IMR-90 (cell line): Measurements from ENCODE around the gene NF2. TPM values are rescaled to one million over a fixed set of nuclear protein-coding genes. Genes with fewer than 3 reads are reported as not detected.

Experiments used
- ATAC-seq: fragments of 200-7000 bp; cut with Tn5 transposase; 2 replicates; pipeline ENCODE4 v1.9.1; 2020; ENCODE audit warnings: low read depth, mild to moderate bottlenecking, moderate library complexity
- BruUV-seq: library from RNA; stranded (reverse); fragments of 400-500 nt; replicated peaks from 2 replicates; lab custom pipeline; 2021; lab: Mats Ljungman, UMichigan
- CTCF ChIA-PET: fragments of 300-600 bp; formaldehyde crosslinking; extraction: SDS; loops from one replicate; lab custom pipeline; 2021; ENCODE audit warnings: antibody characterized with exemption; lab: Yijun Ruan, JAX
- POLR2A ChIA-PET: fragments of 300-600 bp; sonication (Branson Sonifier 250); formaldehyde crosslinking; loops from one replicate; lab custom pipeline; 2022; ENCODE audit warnings: antibody characterized with exemption; ENCODE audit not compliant: unreplicated experiment; lab: Charles Lee
- DNase-seq: peaks from one replicate; pipeline ENCODE4 v3.0.0; 2013
- H2AFZ ChIP-seq: replicated peaks from 2 replicates; pipeline ENCODE3; 2013; ENCODE audit warnings: low read length, mild to moderate bottlenecking; ENCODE audit not compliant: poor library complexity
- H2AK5ac ChIP-seq: 2 replicates; pipeline ENCODE4 v1.6.1; 2013; ENCODE audit warnings: low read depth, low read length, inconsistent platforms
- H2AK9ac ChIP-seq: replicated peaks from 2 replicates; pipeline ENCODE3; 2013; ENCODE audit warnings: mild to moderate bottlenecking, low read depth, low read length, moderate library complexity; ENCODE audit not compliant: poor library complexity
- H2BK120ac ChIP-seq: 2 replicates; pipeline ENCODE4 v1.6.1; 2013; ENCODE audit warnings: low read depth, low read length, inconsistent platforms
- H2BK15ac ChIP-seq: 3 replicates; pipeline ENCODE4 v1.6.1; 2013; ENCODE audit warnings: low read depth, low read length, inconsistent platforms
- H2BK20ac ChIP-seq: 2 replicates; pipeline ENCODE4 v1.6.1; 2013; ENCODE audit warnings: low read depth, mild to moderate bottlenecking, inconsistent platforms, low read length, moderate library complexity
- H2BK5ac ChIP-seq: 2 replicates; pipeline ENCODE4 v1.6.1; 2013; ENCODE audit warnings: mild to moderate bottlenecking, low read depth, low read length, inconsistent platforms; ENCODE audit not compliant: poor library complexity, severe bottlenecking
- H3K14ac ChIP-seq: replicated peaks from 2 replicates; pipeline ENCODE4 v1.6.1; 2013; ENCODE audit warnings: low read depth, low read length, inconsistent platforms
- H3K18ac ChIP-seq: 2 replicates; pipeline ENCODE4 v1.6.1; 2013; ENCODE audit warnings: low read depth, low read length, control low read depth
- H3K23ac ChIP-seq: 2 replicates; pipeline ENCODE4 v1.6.1; 2013; ENCODE audit warnings: low read depth, low read length, inconsistent platforms
- H3K27ac ChIP-seq: 2 replicates; pipeline ENCODE4 v1.5.1; 2013; ENCODE audit warnings: mild to moderate bottlenecking, control low read depth, low read length; ENCODE audit not compliant: insufficient read depth
- H3K27me3 ChIP-seq: 2 replicates; pipeline ENCODE4 v1.6.1; 2013; ENCODE audit warnings: low read length; ENCODE audit not compliant: control insufficient read depth, insufficient read depth
- H3K36me3 ChIP-seq: 2 replicates; pipeline ENCODE4 v1.6.1; 2013; ENCODE audit warnings: low read length, mixed read lengths; ENCODE audit not compliant: control insufficient read depth, insufficient read depth
- H3K4ac ChIP-seq: 2 replicates; pipeline ENCODE4 v1.6.1; 2013; ENCODE audit warnings: low read depth, low read length, inconsistent platforms
- H3K4me1 ChIP-seq: 2 replicates; pipeline ENCODE4 v1.6.1; 2013; ENCODE audit warnings: low read length, mixed read lengths; ENCODE audit not compliant: control insufficient read depth, insufficient read depth
- H3K4me2 ChIP-seq: 2 replicates; pipeline ENCODE4 v1.6.1; 2013; ENCODE audit warnings: low read depth, mild to moderate bottlenecking, control low read depth, low read length, moderate library complexity
- H3K4me3 ChIP-seq: 2 replicates; pipeline ENCODE4 v1.5.1; 2013; ENCODE audit warnings: low read depth, mild to moderate bottlenecking, control low read depth, low read length, moderate library complexity; ENCODE audit not compliant: insufficient read depth
- H3K56ac ChIP-seq: 2 replicates; pipeline ENCODE4 v1.6.1; 2013; ENCODE audit warnings: low read length, inconsistent platforms; ENCODE audit not compliant: insufficient read depth; ENCODE audit errors: extremely low read depth
- H3K79me1 ChIP-seq, 2 experiments: 2 replicates each; pipeline ENCODE4 v1.6.1; 2013; ENCODE audit warnings: low read length in 2 of 2, inconsistent platforms in 1 of 2, low read depth in 1 of 2
- H3K9ac ChIP-seq: 2 replicates; pipeline ENCODE4 v1.6.1; 2013; ENCODE audit warnings: low read depth, low read length, control low read depth
- H3K9me1 ChIP-seq: 2 replicates; pipeline ENCODE4 v1.6.1; 2013; ENCODE audit warnings: low read length, inconsistent platforms; ENCODE audit not compliant: insufficient read depth
- H3K9me3 ChIP-seq: 2 replicates; pipeline ENCODE4 v1.6.1; 2013; ENCODE audit warnings: low read length; ENCODE audit not compliant: control insufficient read depth, insufficient read depth
- H4K20me1 ChIP-seq: 2 replicates; pipeline ENCODE4 v1.6.1; 2013; ENCODE audit warnings: low read length, inconsistent platforms; ENCODE audit not compliant: insufficient read depth
- H4K5ac ChIP-seq: 2 replicates; pipeline ENCODE4 v1.6.1; 2013; ENCODE audit warnings: mild to moderate bottlenecking, low read depth, low read length, control low read depth
- H4K8ac ChIP-seq, 2 experiments: 2 replicates each; pipeline ENCODE4 v1.6.1; 2013; ENCODE audit warnings: low read depth in 2 of 2, low read length in 2 of 2, control low read depth in 1 of 2, inconsistent platforms in 1 of 2
- H4K91ac ChIP-seq: 2 replicates; pipeline ENCODE4 v1.6.1; 2013; ENCODE audit warnings: low read depth, low read length, inconsistent platforms; ENCODE audit not compliant: insufficient read depth
- CEBPB ChIP-seq: IDR thresholded peaks from 2 replicates; pipeline ENCODE4 v1.6.1; 2012; ENCODE audit warnings: low read depth, low read length, improper control_type of control experiment
- CHD1 ChIP-seq: IDR thresholded peaks from 2 replicates; pipeline ENCODE4 v1.6.1; 2012; ENCODE audit warnings: low read depth, low read length, improper control_type of control experiment
- ELK1 ChIP-seq: fragments of 150-350 bp; IDR thresholded peaks from 2 replicates; pipeline ENCODE4 v1.6.1; 2016; ENCODE audit warnings: low read depth, mild to moderate bottlenecking, low read length, moderate library complexity, borderline replicate concordance
- FOS ChIP-seq: fragments of 150-350 bp; IDR thresholded peaks from 2 replicates; pipeline ENCODE4 v1.6.1; 2016; ENCODE audit warnings: low read depth, low read length
- MAFK ChIP-seq: IDR thresholded peaks from 2 replicates; pipeline ENCODE4 v1.6.1; 2012; ENCODE audit warnings: low read depth, low read length, improper control_type of control experiment
- MAZ ChIP-seq: IDR thresholded peaks from 2 replicates; pipeline ENCODE4 v1.6.1; 2012; ENCODE audit warnings: low read depth, mild to moderate bottlenecking, low read length, improper control_type of control experiment, moderate library complexity, borderline replicate concordance
- MXI1 ChIP-seq: IDR thresholded peaks from 2 replicates; pipeline ENCODE4 v1.6.1; 2012; ENCODE audit warnings: low read depth, mild to moderate bottlenecking, low read length, moderate library complexity, borderline replicate concordance
- NFE2L2 ChIP-seq: fragments of 150-350 bp; IDR thresholded peaks from 2 replicates; pipeline ENCODE4 v1.6.1; 2016; ENCODE audit warnings: low read depth, mild to moderate bottlenecking, low read length
- POLR2A ChIP-seq: IDR thresholded peaks from 2 replicates; pipeline ENCODE4 v1.6.1; 2012; ENCODE audit warnings: mild to moderate bottlenecking, low read depth, low read length
- RAD21 ChIP-seq: IDR thresholded peaks from 2 replicates; pipeline ENCODE4 v1.6.1; 2012; ENCODE audit warnings: low read length, improper control_type of control experiment
- RCOR1 ChIP-seq: IDR thresholded peaks from 2 replicates; pipeline ENCODE4 v1.6.1; 2012; ENCODE audit warnings: mild to moderate bottlenecking, low read length, improper control_type of control experiment; ENCODE audit not compliant: insufficient replicate concordance
- RFX5 ChIP-seq: IDR thresholded peaks from 2 replicates; pipeline ENCODE4 v1.8.0; 2012; ENCODE audit warnings: low read depth, mild to moderate bottlenecking, low read length, moderate library complexity
- SMC3 ChIP-seq: fragments of 150-350 bp; IDR thresholded peaks from 2 replicates; pipeline ENCODE4 v1.6.1; 2016; ENCODE audit warnings: low read depth, mild to moderate bottlenecking, antibody characterized with exemption, low read length, moderate library complexity
- WGBS, 2 experiments: methylation state at CpG; one replicate each; pipeline versions ENCODE4 v1.1.5 to v1.1.7; 2013; ENCODE audit warnings: missing lambda C conversion rate in 2 of 2; ENCODE audit not compliant: insufficient read length in 1 of 2; ENCODE audit errors: extremely low coverage in 2 of 2; 5-methylcytosine and 5-hydroxymethylcytosine counted together
- dilution Hi-C: fragments of 300-500 bp; cut with HindIII; formaldehyde crosslinking; loops from one replicate; pipeline ENCODE4 v1.14.3; 2018; ENCODE audit warnings: low sequenced_read_pairs; ENCODE audit not compliant: unreplicated experiment
- in situ Hi-C: fragments of 300-500 bp; cut with MboI; formaldehyde crosslinking; loops from 3 replicates; pipeline ENCODE4 v1.14.3; 2019; ENCODE audit warnings: low sequenced_read_pairs, inconsistent platforms, mixed read lengths
- intact Hi-C: fragments of 100-400 bp; cut with micrococcal nuclease; formaldehyde crosslinking; loops from 2 replicates; pipeline ENCODE4 v1.10.0; 2022
- polyA plus RNA-seq, 3 experiments: library from polyadenylated mRNA; depleted of rRNA; stranded (reverse); fragments of >200 nt; gene quantifications; 2 replicates each; pipeline ENCODE4 v1.2.3, GENCODE V29; 2012; ENCODE audit warnings: low replicate concordance in 1 of 3
- total RNA-seq: library from RNA; depleted of rRNA; stranded (reverse); fragments of >200 nt; gene quantifications from 2 replicates; pipeline ENCODE4 v1.2.3, GENCODE V29; 2012
- TF ChIP-seq, protein P1 (sequence below): conservative IDR thresholded peaks from 2 replicates; pipeline ENCODE4 v1.5.1; 2012; ENCODE audit warnings: mild to moderate bottlenecking, low read depth, low read length, improper control_type of control experiment

The NF2 gene
- total and polyA plus RNA-seq, 2 of the 4 experiments (the other 2 are of a cell fraction) = 59.0 to 151 TPM

- Histone ChIP-seq H3K9ac (peak overlapping the region; percentile 93), H2AFZ (peak overlapping the region; percentile 90), H3K18ac (peak overlapping the region; percentile 60), H3K36me3 (peaks cover 5% of the 10 kb centered on the region), H2AK9ac (peak overlapping the region; percentile 73), H3K4ac (peak overlapping the region; percentile 89), H3K27ac (peak overlapping the region; percentile 90), H2BK15ac (no peak overlapping the region), H3K27me3 (no peaks in the 10 kb centered on the region), H3K56ac (peak overlapping the region; percentile 44), H2BK20ac (no peak overlapping the region), H4K91ac (peak overlapping the region; percentile 63), H3K4me2 (peak overlapping the region; percentile 100), H2BK5ac (peak overlapping the region; percentile 90), H4K20me1 (peaks cover 4% of the 10 kb centered on the region; the same call in 1 of the 2 replicates), H3K9me1 (peaks cover 6% of the 10 kb centered on the region), H3K4me1 (peaks cover 10% of the 10 kb centered on the region; the same call in 1 of the 2 replicates), H4K5ac (peak overlapping the region; percentile 77), H2BK120ac (peak overlapping the region; percentile 56; the same call in 1 of the 2 replicates), H3K4me3 (peak overlapping the region; percentile 100), H3K14ac (peak overlapping the region; percentile 96), H4K8ac (peak overlapping the region; percentile 18 to 71; a peak in 3 of 4 replicates), H3K23ac (peak overlapping the region; percentile 95), H3K9me3 (no peaks in the 10 kb centered on the region), H2AK5ac (peak overlapping the region; percentile 10; the same call in 1 of the 2 replicates), H3K79me1 (peaks cover 3 to 37% of the 10 kb centered on the region in 2 experiments; a peak in 3 of 4 replicates)
- BruUV-seq = no TSS peak
- TF ChIP-seq SMC3 (no peak), MXI1 (no peak), MAFK (no peak), FOS (no peak), NFE2L2 (no peak), RCOR1 (no peak), RAD21 (no peak), CHD1 (no peak), ELK1 (no peak), MAZ (no peak), CEBPB (no peak), RFX5 (no peak), POLR2A (no peak)
- TF ChIP-seq, protein P1, sequence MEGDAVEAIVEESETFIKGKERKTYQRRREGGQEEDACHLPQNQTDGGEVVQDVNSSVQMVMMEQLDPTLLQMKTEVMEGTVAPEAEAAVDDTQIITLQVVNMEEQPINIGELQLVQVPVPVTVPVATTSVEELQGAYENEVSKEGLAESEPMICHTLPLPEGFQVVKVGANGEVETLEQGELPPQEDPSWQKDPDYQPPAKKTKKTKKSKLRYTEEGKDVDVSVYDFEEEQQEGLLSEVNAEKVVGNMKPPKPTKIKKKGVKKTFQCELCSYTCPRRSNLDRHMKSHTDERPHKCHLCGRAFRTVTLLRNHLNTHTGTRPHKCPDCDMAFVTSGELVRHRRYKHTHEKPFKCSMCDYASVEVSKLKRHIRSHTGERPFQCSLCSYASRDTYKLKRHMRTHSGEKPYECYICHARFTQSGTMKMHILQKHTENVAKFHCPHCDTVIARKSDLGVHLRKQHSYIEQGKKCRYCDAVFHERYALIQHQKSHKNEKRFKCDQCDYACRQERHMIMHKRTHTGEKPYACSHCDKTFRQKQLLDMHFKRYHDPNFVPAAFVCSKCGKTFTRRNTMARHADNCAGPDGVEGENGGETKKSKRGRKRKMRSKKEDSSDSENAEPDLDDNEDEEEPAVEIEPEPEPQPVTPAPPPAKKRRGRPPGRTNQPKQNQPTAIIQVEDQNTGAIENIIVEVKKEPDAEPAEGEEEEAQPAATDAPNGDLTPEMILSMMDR = no peak
- ATAC-seq (no peak), DNase-seq (peak; percentile 18)
- in situ Hi-C loops (no loop called here), dilution Hi-C loops (no loop called here), intact Hi-C loops (no loop called here)
- ChIA-PET POLR2A (no interaction called here), CTCF (no interaction called here)
- WGBS, 2 experiments = 0% methylated on average over 3 of the region's 12 CpGs; no CpG with 5 or more reads in 1 of the 2 experiments
These were observed 585 bp downstream of the NF2 start for GRCh38 chr22:29604076-29604360.
